Naive thymus-derived CD4-positive, alpha-beta T cell (primary cell): Measurements from ENCODE around the gene ISG15. TPM values are rescaled to one million over a fixed set of nuclear protein-coding genes. Genes with fewer than 3 reads are reported as not detected.
"Not testable (repeated sequence)": the region's sequence is repeated elsewhere in the genome, so short reads cannot be mapped to it uniquely, and the experiment has no call there.

Experiments
- ATAC-seq: fragments of 150-1000 bp; cut with Tn5 transposase; 2 replicates; pipeline ENCODE4 v1.10.0; 2021; ENCODE audit warnings: mild to moderate bottlenecking, moderate library complexity
- CTCF ChIA-PET: fragments of 350-600 bp; sonication (Branson Sonifier 250); formaldehyde crosslinking; loops from one replicate; lab custom pipeline; 2021; ENCODE audit warnings: antibody characterized with exemption; lab: Charles Lee
- POLR2A ChIA-PET: fragments of 350-600 bp; sonication (Branson Sonifier 250); formaldehyde crosslinking; loops from one replicate; lab custom pipeline; 2021; ENCODE audit warnings: antibody characterized with exemption, inconsistent platforms; lab: Charles Lee
- DNase-seq, 9 donors: peaks; one replicate each; pipeline versions ENCODE4 v3.0.0 to v3.0.0-alpha.2; 2020 to 2022; ENCODE audit warnings: mixed read lengths in 1 of 9
- H3K27ac ChIP-seq: one replicate; pipeline ENCODE4 v1.7.0; 2013; ENCODE audit warnings: mild to moderate bottlenecking, low read depth, low read length, moderate library complexity
- H3K27me3 ChIP-seq, 2 donors: one replicate each; pipeline ENCODE4 v1.7.0; 2013; ENCODE audit warnings: low read length in 2 of 2, mild to moderate bottlenecking in 2 of 2, moderate library complexity in 2 of 2; ENCODE audit not compliant: control insufficient read depth in 2 of 2, insufficient read depth in 2 of 2
- H3K36me3 ChIP-seq, 3 experiments: 1 replicate in 2 of 3; 2 replicates in 1 of 3; pipeline ENCODE4 v1.7.0; 2013; ENCODE audit warnings: low read length in 3 of 3, mild to moderate bottlenecking in 3 of 3, moderate library complexity in 1 of 3; ENCODE audit not compliant: insufficient read depth in 3 of 3, control insufficient read depth in 2 of 3
- H3K4me1 ChIP-seq, 2 donors: one replicate each; pipeline ENCODE4 v1.7.0; 2013; ENCODE audit warnings: low read length in 2 of 2, mild to moderate bottlenecking in 2 of 2, moderate library complexity in 1 of 2; ENCODE audit not compliant: control insufficient read depth in 2 of 2, insufficient read depth in 2 of 2
- H3K4me3 ChIP-seq: 2 replicates; pipeline ENCODE4 v1.7.0; 2013; ENCODE audit warnings: mild to moderate bottlenecking, low read length
- H3K9me3 ChIP-seq, 3 experiments: 1 replicate in 2 of 3; 2 replicates in 1 of 3; pipeline ENCODE4 v1.7.0; 2013; ENCODE audit warnings: low read length in 3 of 3; ENCODE audit not compliant: control insufficient read depth in 2 of 3
- H3K27ac Mint-ChIP-seq, 9 donors: one replicate each; pipeline ENCODE4 v1.8.0; 2020 to 2022; ENCODE audit warnings: mixed read lengths in 9 of 9, mild to moderate bottlenecking in 8 of 9, moderate library complexity in 5 of 9, inconsistent platforms in 2 of 9
- H3K27me3 Mint-ChIP-seq, 5 donors: one replicate each; pipeline ENCODE4 v1.8.0; 2021 to 2022; ENCODE audit warnings: mixed read lengths in 5 of 5, mild to moderate bottlenecking in 1 of 5
- H3K36me3 Mint-ChIP-seq, 5 donors: one replicate each; pipeline ENCODE4 v1.8.0; 2020 to 2022; ENCODE audit warnings: mixed read lengths in 5 of 5, mild to moderate bottlenecking in 3 of 5, inconsistent platforms in 1 of 5
- H3K4me1 Mint-ChIP-seq, 7 donors: one replicate each; pipeline ENCODE4 v1.8.0; 2020 to 2022; ENCODE audit warnings: mixed read lengths in 7 of 7, mild to moderate bottlenecking in 3 of 7, inconsistent platforms in 1 of 7
- H3K4me3 Mint-ChIP-seq, 10 donors: one replicate each; pipeline ENCODE4 v1.8.0; 2020 to 2022; ENCODE audit warnings: mild to moderate bottlenecking in 10 of 10, mixed read lengths in 10 of 10, moderate library complexity in 6 of 10, inconsistent platforms in 2 of 10
- H3K9me3 Mint-ChIP-seq, 11 donors: one replicate each; pipeline ENCODE4 v1.8.0; 2020 to 2022; ENCODE audit warnings: mixed read lengths in 11 of 11, mild to moderate bottlenecking in 4 of 11, inconsistent platforms in 1 of 11, moderate library complexity in 1 of 11
- intact Hi-C, 2 donors: fragments of 100-400 bp; cut with micrococcal nuclease; formaldehyde crosslinking; loops; one replicate each; pipeline ENCODE4 v1.15.1; 2023
- polyA plus RNA-seq, 2 donors: library from polyadenylated mRNA; unstranded; fragments of 300-500 nt; fragmentation: Illumina TruSeq; gene quantifications; one replicate each; pipeline ENCODE4 v1.2.3, GENCODE V29; 2021
- total RNA-seq, 6 experiments: library from RNA in 5 of 6; stranded (reverse) in 5 of 6; gene quantifications; 1 replicate in 5 of 6; 2 replicates in 1 of 6; pipeline ENCODE4 v1.2.3 and lab custom pipeline; 2021 to 2026

The ISG15 gene
- total and polyA plus RNA-seq, 7 experiments from 2014 or later, result 17.4 to 227 (median 42.6) TPM

- DNase-seq, result peak in 1 of 9 donors; percentile 6
- ATAC-seq, result no peak
- Histone ChIP-seq H3K27ac (no peak overlapping the region), H3K27me3 (peaks cover 0 to 3% of the 10 kb centered on the region in 2 donors), H3K4me1 (peaks cover 0 to 10% of the 10 kb centered on the region in 2 donors), H3K9me3 (no peaks in the 10 kb centered on the region), H3K36me3 (no peaks in the 10 kb centered on the region), H3K4me3 (no peak overlapping the region)
- H3K27me3 Mint-ChIP-seq, result peaks cover 0 to 16% (median 9%) of the 10 kb centered on the region in 5 donors
- no peaks in the 10 kb centered on the region for H3K36me3 Mint-ChIP-seq
- H3K9me3 Mint-ChIP-seq, result peaks cover 0 to 2% (median 0%) of the 10 kb centered on the region in 11 donors
- peaks cover 0 to 8% (median 4%) of the 10 kb centered on the region in 7 donors for H3K4me1 Mint-ChIP-seq
- POLR2A ChIA-PET, result no interaction called here
- intact Hi-C loops, result no loop called here
- H3K27ac Mint-ChIP-seq, result no peak overlapping the region
- CTCF ChIA-PET, result interaction anchor here (0.7 to 1.9 kb wide), 4 partner anchors 70 to 106 kb away, joined by 3 to 17 read pairs (median 4); no protein-coding TSS in a partner anchor
- H3K4me3 Mint-ChIP-seq, result peak overlapping the region in 2 of 10 donors; percentile 9 to 21
Observed at GRCh38 chr1:975365-975764, 37.9 kb upstream of the ISG15 start.

GRCh38 chr1:975896-976683 is 37.2 kb upstream of the ISG15 start:
- Histone ChIP-seq H3K27ac (no peak overlapping the region), H3K4me1 (peaks cover 0 to 10% of the 10 kb centered on the region in 2 donors), H3K4me3 (peak overlapping the region; percentile 44), H3K27me3 (peaks cover 0 to 3% of the 10 kb centered on the region in 2 donors), H3K9me3 (no peaks in the 10 kb centered on the region), H3K36me3 (no peaks in the 10 kb centered on the region)
- peaks cover 0 to 8% (median 4%) of the 10 kb centered on the region in 7 donors for H3K4me1 Mint-ChIP-seq
- peaks cover 0 to 16% (median 9%) of the 10 kb centered on the region in 5 donors for H3K27me3 Mint-ChIP-seq
- no peak overlapping the region for H3K27ac Mint-ChIP-seq
- peaks cover 0 to 2% (median 0%) of the 10 kb centered on the region in 11 donors for H3K9me3 Mint-ChIP-seq
- ChIA-PET POLR2A (interaction anchor here (0.8 kb wide), 1 partner anchor 64 kb away, joined by 3 read pairs; no protein-coding TSS in a partner anchor), CTCF (interaction anchor here (0.7 to 1.9 kb wide), 5 partner anchors 9 to 107 kb away, joined by 3 to 17 read pairs (median 5); partner anchors contain the start of gene PLEKHN1)
- DNase-seq, result peak; percentile 39 to 72 (median 63)
- ATAC-seq, result peak; percentile 80
- no peaks in the 10 kb centered on the region for H3K36me3 Mint-ChIP-seq
- intact Hi-C loops, result loop anchor here (1.0 to 2.0 kb wide), 4 partner anchors 15 to 107 kb away; partner anchors contain the start of gene KLHL17 (in 1 of the 2)
- H3K4me3 Mint-ChIP-seq, result peak overlapping the region in 6 of 10 donors; percentile 9 to 54 (median 21)

- not testable (repeated sequence) for H3K4me3 Mint-ChIP-seq, H3K9me3 ChIP-seq, H3K4me3 ChIP-seq, H3K9me3 Mint-ChIP-seq, H3K36me3 Mint-ChIP-seq, H3K27ac ChIP-seq, H3K27ac Mint-ChIP-seq, ATAC-seq, H3K36me3 ChIP-seq, H3K27me3 ChIP-seq, H3K4me1 Mint-ChIP-seq
- CTCF ChIA-PET, result interaction anchor here (1.1 to 1.9 kb wide), 3 partner anchors 10 to 107 kb away, joined by 5 to 17 read pairs (median 8); partner anchors contain the start of gene PLEKHN1
- DNase-seq, result peak in 1 of 9 donors; percentile 6
- peaks cover 0 to 10% of the 10 kb centered on the region in 2 donors for H3K4me1 ChIP-seq
- POLR2A ChIA-PET, result interaction anchor here (0.8 kb wide), 1 partner anchor 63 kb away, joined by 3 read pairs; no protein-coding TSS in a partner anchor
- H3K27me3 Mint-ChIP-seq, result peaks cover 0 to 16% (median 9%) of the 10 kb centered on the region in 5 donors
- intact Hi-C loops, result loop anchor here (1.0 to 2.0 kb wide), 4 partner anchors 16 to 108 kb away; partner anchors contain the start of gene KLHL17 (in 1 of the 2)
Observed at GRCh38 chr1:976791-977190, 36.5 kb upstream of the ISG15 start.

- H3K27me3 Mint-ChIP-seq, result peaks cover 9 to 20% (median 11%) of the 10 kb centered on the region in 5 donors
- H3K36me3 Mint-ChIP-seq, result no peaks in the 10 kb centered on the region
- Histone ChIP-seq H3K4me1 (peaks cover 0 to 10% of the 10 kb centered on the region in 2 donors), H3K27ac (no peak overlapping the region), H3K27me3 (peaks cover 0 to 3% of the 10 kb centered on the region in 2 donors), H3K36me3 (no peaks in the 10 kb centered on the region), H3K4me3 (no peak overlapping the region), H3K9me3 (no peaks in the 10 kb centered on the region)
- peak in 1 of 9 donors; percentile 6 for DNase-seq
- no peak for ATAC-seq
- peak overlapping the region in 4 of 10 donors; percentile 9 to 48 (median 31) for H3K4me3 Mint-ChIP-seq
- peak overlapping the region in 4 of 9 donors; percentile 32 to 62 (median 48) for H3K27ac Mint-ChIP-seq
- ChIA-PET POLR2A (no interaction called here), CTCF (no interaction called here)
- peaks cover 0 to 8% (median 4%) of the 10 kb centered on the region in 7 donors for H3K4me1 Mint-ChIP-seq
- intact Hi-C loops, result no loop called here
- H3K9me3 Mint-ChIP-seq, result peaks cover 0 to 4% (median 0%) of the 10 kb centered on the region in 11 donors
Observed at GRCh38 chr1:978069-978834, 35.0 kb upstream of the ISG15 start.

GRCh38 chr1:978835-979743 is 34.2 kb upstream of the ISG15 start:
- no peak for ATAC-seq
- intact Hi-C loops, result no loop called here
- Histone ChIP-seq H3K4me1 (peaks cover 0 to 10% of the 10 kb centered on the region in 2 donors), H3K27me3 (peaks cover 0 to 3% of the 10 kb centered on the region in 2 donors), H3K27ac (no peak overlapping the region), H3K36me3 (no peaks in the 10 kb centered on the region), H3K4me3 (no peak overlapping the region), H3K9me3 (no peaks in the 10 kb centered on the region)
- ChIA-PET CTCF (interaction anchor here (0.6 kb wide), 1 partner anchor 15 kb away, joined by 3 read pairs; no protein-coding TSS in a partner anchor), POLR2A (no interaction called here)
- DNase-seq, result peak in 1 of 9 donors; percentile 5
- H3K36me3 Mint-ChIP-seq, result no peaks in the 10 kb centered on the region
- H3K4me1 Mint-ChIP-seq, result peaks cover 0 to 9% (median 4%) of the 10 kb centered on the region in 7 donors
- H3K4me3 Mint-ChIP-seq, result no peak overlapping the region
- H3K27me3 Mint-ChIP-seq, result peaks cover 10 to 16% (median 15%) of the 10 kb centered on the region in 5 donors
- no peak overlapping the region for H3K27ac Mint-ChIP-seq
- peaks cover 0 to 4% (median 0%) of the 10 kb centered on the region in 11 donors for H3K9me3 Mint-ChIP-seq
